GM12873 (cell line): Measurements from ENCODE around the gene KIFC1.

Experiments used
- TF ChIP-seq, protein P1 (sequence below): IDR thresholded peaks from 2 replicates; pipeline ENCODE4 v1.5.1; 2012; ENCODE audit warnings: low read depth, mild to moderate bottlenecking, moderate library complexity, low read length, control low read depth; ENCODE audit not compliant: insufficient read depth; ENCODE audit errors: missing control alignments

The KIFC1 gene

DNA sequence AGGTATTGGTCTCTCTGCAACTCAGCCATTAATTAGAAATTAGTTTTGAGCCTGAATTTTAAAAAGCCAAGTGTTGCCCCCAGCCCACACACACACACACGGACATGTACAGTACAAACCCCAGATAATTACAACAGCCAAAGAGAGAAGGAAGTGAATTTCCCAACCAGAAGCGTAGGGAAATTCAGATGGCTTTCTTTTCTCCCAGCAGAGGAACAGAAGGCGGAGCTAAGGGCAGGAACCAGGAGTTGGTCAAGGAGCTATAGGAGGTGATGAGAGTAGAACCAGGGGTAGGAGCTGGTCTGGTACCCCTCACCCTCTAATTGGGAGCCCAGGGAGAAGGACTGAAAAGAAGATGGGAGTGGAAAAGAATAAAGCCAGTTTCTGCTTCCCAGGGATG is 58.8 kb downstream of the KIFC1 start:
- TF ChIP-seq, protein P1, sequence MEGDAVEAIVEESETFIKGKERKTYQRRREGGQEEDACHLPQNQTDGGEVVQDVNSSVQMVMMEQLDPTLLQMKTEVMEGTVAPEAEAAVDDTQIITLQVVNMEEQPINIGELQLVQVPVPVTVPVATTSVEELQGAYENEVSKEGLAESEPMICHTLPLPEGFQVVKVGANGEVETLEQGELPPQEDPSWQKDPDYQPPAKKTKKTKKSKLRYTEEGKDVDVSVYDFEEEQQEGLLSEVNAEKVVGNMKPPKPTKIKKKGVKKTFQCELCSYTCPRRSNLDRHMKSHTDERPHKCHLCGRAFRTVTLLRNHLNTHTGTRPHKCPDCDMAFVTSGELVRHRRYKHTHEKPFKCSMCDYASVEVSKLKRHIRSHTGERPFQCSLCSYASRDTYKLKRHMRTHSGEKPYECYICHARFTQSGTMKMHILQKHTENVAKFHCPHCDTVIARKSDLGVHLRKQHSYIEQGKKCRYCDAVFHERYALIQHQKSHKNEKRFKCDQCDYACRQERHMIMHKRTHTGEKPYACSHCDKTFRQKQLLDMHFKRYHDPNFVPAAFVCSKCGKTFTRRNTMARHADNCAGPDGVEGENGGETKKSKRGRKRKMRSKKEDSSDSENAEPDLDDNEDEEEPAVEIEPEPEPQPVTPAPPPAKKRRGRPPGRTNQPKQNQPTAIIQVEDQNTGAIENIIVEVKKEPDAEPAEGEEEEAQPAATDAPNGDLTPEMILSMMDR = no peak

DNA sequence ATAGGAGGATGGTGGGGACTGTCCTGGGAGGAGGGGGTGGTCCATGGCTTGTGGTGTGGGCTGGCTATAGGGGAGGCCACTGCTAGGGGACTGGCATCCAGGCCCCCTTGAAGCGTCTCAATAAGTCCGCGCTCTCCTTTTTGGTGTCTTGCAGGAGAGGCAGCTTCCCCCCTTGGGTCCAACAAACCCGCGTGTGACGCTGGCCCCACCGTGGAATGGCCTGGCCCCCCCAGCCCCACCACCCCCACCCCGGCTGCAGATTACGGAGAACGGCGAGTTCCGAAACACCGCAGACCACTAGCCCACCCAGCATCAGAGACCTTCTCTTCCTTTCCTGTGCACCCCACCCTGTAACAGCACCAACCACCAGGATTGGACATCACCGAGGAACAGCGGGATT is 60.0 kb downstream of the KIFC1 start:
- TF ChIP-seq, protein P1 = no peak

DNA sequence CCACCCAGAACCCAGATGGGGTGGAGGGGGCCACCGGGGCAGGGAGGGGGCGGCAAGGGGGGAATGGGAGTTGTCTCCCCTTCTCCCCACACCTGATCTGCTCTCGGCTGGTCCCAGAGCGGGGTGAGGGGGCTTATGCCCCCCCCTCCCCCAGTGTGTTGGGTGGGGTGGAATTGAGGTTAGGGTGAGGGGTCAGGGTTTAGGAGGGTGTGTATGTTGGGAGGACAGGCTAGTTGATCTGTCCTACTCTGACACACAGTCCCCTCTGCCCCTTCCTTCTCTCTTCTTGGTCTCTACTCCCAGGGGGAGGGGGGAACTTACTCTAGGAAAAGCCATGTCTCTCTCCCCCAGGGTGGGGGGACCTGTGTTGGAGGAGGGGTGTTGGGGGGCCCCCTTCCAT is 60.9 kb downstream of the KIFC1 start:
- TF ChIP-seq, protein P1 = no peak

DNA sequence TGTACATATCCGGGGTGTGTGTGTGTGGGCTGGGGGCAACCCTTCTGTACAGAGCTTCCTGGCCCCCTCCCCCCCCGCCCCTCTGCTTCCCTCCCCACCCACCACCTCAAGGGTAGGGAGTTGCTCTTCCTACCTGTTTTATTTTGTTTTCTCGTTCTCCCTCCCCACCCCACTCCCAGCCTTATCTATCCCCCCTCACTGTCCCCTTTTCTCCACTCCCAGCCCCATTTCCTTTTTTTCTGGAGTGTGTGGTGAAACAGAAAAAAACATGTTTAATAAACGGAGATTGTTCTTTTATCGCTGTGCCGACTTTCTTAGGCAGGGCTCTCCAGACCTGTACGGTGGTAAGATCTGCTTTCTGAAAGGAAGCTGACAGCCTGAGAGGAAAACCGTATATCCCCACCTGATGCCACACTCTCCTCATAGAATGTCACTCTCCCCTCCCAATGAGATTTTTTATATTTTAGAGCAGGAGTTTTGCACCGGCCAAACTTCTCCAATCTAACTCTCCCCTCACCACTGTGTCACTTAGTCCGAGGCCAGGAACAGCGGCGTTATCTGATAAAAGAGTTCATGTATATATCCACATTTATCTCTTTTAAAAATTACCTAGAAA is 61.9 kb downstream of the KIFC1 start:
- TF ChIP-seq, protein P1 = no peak

DNA sequence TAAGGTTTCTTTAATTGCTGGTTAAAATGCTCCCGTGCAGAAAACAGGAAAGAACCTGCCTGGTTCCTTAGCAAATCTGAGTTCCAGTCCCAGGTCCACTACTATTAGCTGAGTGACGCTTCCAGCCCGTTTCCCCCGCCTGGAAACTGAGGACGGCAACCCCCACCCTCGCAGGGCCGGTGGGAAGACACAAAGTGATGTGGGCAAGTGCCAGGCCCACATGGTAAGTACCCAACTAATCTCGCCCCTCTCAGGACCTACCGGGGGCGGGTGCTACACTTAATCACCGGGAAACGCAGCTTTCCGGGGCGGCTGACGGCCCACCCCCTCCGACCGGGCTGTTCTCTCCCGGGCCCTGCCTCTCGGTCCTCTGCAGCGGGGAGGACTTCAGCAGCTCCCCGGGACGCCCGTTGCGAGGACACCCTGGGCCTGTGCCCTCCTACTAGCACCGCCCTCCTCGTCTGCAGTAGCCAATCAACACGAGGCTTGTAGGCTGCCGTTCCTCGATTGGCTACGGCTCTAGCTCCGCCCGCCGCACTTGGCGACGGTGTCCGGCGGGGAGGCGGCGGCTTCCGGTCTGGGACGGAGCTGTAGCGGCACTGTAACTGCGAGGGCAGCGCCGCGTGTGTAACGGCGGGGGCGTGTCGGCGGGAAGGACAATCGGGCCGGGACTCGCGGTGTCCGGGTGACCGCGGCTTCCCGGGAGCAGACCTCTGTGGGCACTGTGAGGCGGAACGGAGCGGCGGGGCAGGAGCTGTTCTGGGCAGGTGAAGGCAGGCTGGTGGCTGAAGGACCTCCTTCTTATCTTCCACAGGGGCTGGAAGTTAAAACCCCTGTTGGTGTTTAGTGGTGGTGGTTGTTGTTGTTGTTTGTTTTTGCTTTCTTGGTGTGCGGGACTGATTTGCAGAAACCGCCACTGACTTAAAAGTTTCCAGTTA is 62.7 kb downstream of the KIFC1 start, which contains the start of gene ZBTB9:
ZBTB9 (plus strand) TSS at position 568 of the 938 bp plus-strand sequence. CDS start 525 bp downstream, outside the sequence.
- TF ChIP-seq, protein P1 = no peak

DNA sequence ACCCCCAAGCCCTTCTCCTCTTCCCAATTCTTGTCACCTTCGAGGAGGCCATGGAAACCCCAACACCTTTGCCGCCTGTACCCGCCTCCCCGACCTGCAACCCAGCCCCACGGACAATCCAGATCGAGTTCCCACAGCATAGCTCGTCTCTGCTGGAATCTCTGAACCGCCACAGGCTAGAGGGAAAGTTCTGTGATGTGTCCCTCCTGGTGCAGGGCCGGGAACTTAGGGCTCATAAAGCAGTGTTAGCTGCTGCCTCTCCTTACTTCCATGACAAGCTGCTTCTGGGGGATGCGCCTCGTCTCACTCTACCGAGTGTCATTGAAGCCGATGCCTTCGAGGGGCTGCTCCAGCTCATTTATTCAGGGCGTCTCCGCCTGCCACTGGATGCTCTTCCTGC is 63.4 kb downstream of the KIFC1 start:
- TF ChIP-seq, protein P1 = no peak

DNA sequence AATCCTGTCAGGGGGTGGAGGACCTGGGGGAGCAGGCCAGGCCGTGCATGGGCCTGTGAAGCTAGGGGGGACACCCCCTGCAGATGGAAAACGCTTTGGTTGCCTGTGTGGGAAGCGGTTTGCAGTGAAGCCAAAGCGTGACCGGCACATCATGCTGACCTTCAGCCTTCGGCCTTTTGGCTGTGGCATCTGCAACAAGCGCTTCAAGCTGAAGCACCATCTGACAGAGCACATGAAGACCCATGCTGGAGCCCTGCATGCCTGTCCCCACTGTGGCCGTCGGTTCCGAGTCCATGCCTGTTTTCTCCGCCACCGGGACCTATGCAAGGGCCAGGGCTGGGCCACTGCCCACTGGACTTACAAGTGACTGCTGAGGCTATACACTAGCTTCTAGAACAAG is 64.5 kb downstream of the KIFC1 start:
- TF ChIP-seq, protein P1 = no peak
